Liver (tissue), 3 donors: Measurements from ENCODE around the gene MELK.

Source experiments
- ATF3 ChIP-seq: IDR thresholded peaks from 2 replicates; pipeline ENCODE4 v1.6.1; 2016; ENCODE audit warnings: antibody characterized with exemption
- CTCF ChIP-seq: fragments of 150-350 bp; IDR thresholded peaks from 2 replicates; pipeline ENCODE4 v1.5.1; 2017; ENCODE audit warnings: improper control_type of control experiment, low read depth, low read length; ENCODE audit not compliant: missing input control
- EGR1 ChIP-seq, 2 donors: IDR thresholded peaks; 2 replicates each; pipeline ENCODE4 v1.6.1; 2016 to 2018; ENCODE audit warnings: antibody characterized with exemption in 2 of 2, low read depth in 2 of 2
- HNF4G ChIP-seq: IDR thresholded peaks from 2 replicates; pipeline ENCODE4 v1.6.1; 2016; ENCODE audit warnings: antibody characterized with exemption
- JUND ChIP-seq, 2 donors: IDR thresholded peaks; 2 replicates each; pipeline ENCODE4 v1.6.1; 2016; ENCODE audit warnings: antibody characterized with exemption in 2 of 2
- MAX ChIP-seq: IDR thresholded peaks from 2 replicates; pipeline ENCODE4 v1.6.1; 2016; ENCODE audit warnings: antibody characterized with exemption
- NR2F2 ChIP-seq: IDR thresholded peaks from 2 replicates; pipeline ENCODE4 v1.6.1; 2016; ENCODE audit warnings: antibody characterized with exemption
- RAD21 ChIP-seq, 2 donors: IDR thresholded peaks; 2 replicates each; pipeline ENCODE4 v1.6.1; 2016; ENCODE audit warnings: antibody characterized with exemption in 2 of 2, mild to moderate bottlenecking in 2 of 2
- REST ChIP-seq: IDR thresholded peaks from 2 replicates; pipeline ENCODE4 v1.6.1; 2016; ENCODE audit warnings: antibody characterized with exemption, mild to moderate bottlenecking
- RXRA ChIP-seq, 2 donors: IDR thresholded peaks; 2 replicates each; pipeline ENCODE4 v1.6.1; 2017 to 2018; ENCODE audit warnings: antibody characterized with exemption in 2 of 2, mild to moderate bottlenecking in 1 of 2
- SP1 ChIP-seq: IDR thresholded peaks from 2 replicates; pipeline ENCODE4 v1.6.1; 2018; ENCODE audit warnings: antibody characterized with exemption, mild to moderate bottlenecking
- TAF1 ChIP-seq: conservative IDR thresholded peaks from 2 replicates; pipeline ENCODE4 v1.6.1; 2016; ENCODE audit warnings: antibody characterized with exemption, mild to moderate bottlenecking
- YY1 ChIP-seq: IDR thresholded peaks from 2 replicates; pipeline ENCODE4 v1.6.1; 2016; ENCODE audit warnings: antibody characterized with exemption, mild to moderate bottlenecking
- ZBTB33 ChIP-seq: IDR thresholded peaks from 2 replicates; pipeline ENCODE4 v1.6.1; 2016; ENCODE audit warnings: antibody characterized with exemption
- donor health status: healthy.
- donor health status: healthy.

- no peak for TF ChIP-seq CTCF
- TF ChIP-seq JUND (IDR thresholded peaks at IDR 0.05): no peak
- TF ChIP-seq REST: no peak
- TF ChIP-seq SP1: no peak
- TF ChIP-seq NR2F2: no peak
- TF ChIP-seq ATF3: no peak
- TF ChIP-seq TAF1: no peak
- TF ChIP-seq MAX: no peak
- TF ChIP-seq YY1: no peak
- TF ChIP-seq RXRA (IDR thresholded peaks at IDR 0.05): no peak
- no peak for TF ChIP-seq RAD21 (IDR thresholded peaks at IDR 0.05)
- TF ChIP-seq EGR1 (IDR thresholded peaks at IDR 0.05; ENCODE audit: low read depth in 2 of 2): no peak
- TF ChIP-seq HNF4G: no peak
- no peak for TF ChIP-seq ZBTB33
Observed at GRCh38 chr9:36572515-36573418, at the start of gene MELK.
